H1 (cell line): ENCODE results near the gene SHLD2. TPM values are rescaled to one million over a fixed set of nuclear protein-coding genes. Genes with fewer than 3 reads are reported as not detected.
"Not testable (repeated sequence)": the region's sequence is repeated elsewhere in the genome, so short reads cannot be mapped to it uniquely, and the experiment has no call there.

ENCODE experiments used
- CTCF ChIA-PET: fragments of 300-600 bp; sonication (Branson Sonifier 250); formaldehyde crosslinking; loops from one replicate; lab custom pipeline; 2021; ENCODE audit not compliant: partially characterized antibody; lab: Charles Lee
- POLR2A ChIA-PET: fragments of 300-600 bp; sonication (Branson Sonifier 250); formaldehyde crosslinking; loops from one replicate; lab custom pipeline; 2021; ENCODE audit warnings: inconsistent platforms; ENCODE audit not compliant: partially characterized antibody; lab: Charles Lee
- DNase-seq, 2 experiments: peaks; one replicate each; pipeline versions ENCODE4 v3.0.0 to v3.0.0-alpha.2; 2010 to 2022; ENCODE audit warnings: low spot score in 2 of 2, low read depth in 1 of 2, mixed read lengths in 1 of 2
- FAIRE-seq: peaks from 2 replicates; lab custom pipeline; 2011; peaks lifted over from hg19 to GRCh38; lab: Jason Lieb, UNC
- H2AFZ ChIP-seq: 2 replicates; pipeline ENCODE4 v1.8.1; 2012; ENCODE audit warnings: low read length, inconsistent platforms
- H2AK5ac ChIP-seq: 2 replicates; pipeline ENCODE4 v1.6.1; 2013; ENCODE audit warnings: low read depth, low read length
- H2BK120ac ChIP-seq: replicated peaks from 2 replicates; pipeline ENCODE3; 2013; ENCODE audit warnings: low read depth, low read length, inconsistent platforms
- H2BK12ac ChIP-seq: 2 replicates; pipeline ENCODE4 v1.6.1; 2013; ENCODE audit warnings: low read depth, low read length
- H2BK15ac ChIP-seq: 2 replicates; pipeline ENCODE4 v1.6.1; 2013; ENCODE audit warnings: low read length
- H2BK20ac ChIP-seq: 2 replicates; pipeline ENCODE4 v1.6.1; 2013; ENCODE audit warnings: low read length
- H2BK5ac ChIP-seq: 2 replicates; pipeline ENCODE4 v1.6.1; 2013; ENCODE audit warnings: low read depth, low read length
- H3K14ac ChIP-seq: 2 replicates; pipeline ENCODE4 v1.6.1; 2013; ENCODE audit warnings: inconsistent platforms; ENCODE audit not compliant: insufficient read length
- H3K18ac ChIP-seq: 2 replicates; pipeline ENCODE4 v1.6.1; 2013; ENCODE audit warnings: low read length; ENCODE audit errors: extremely low read depth
- H3K23ac ChIP-seq: 2 replicates; pipeline ENCODE4 v1.6.1; 2013; ENCODE audit warnings: inconsistent platforms; ENCODE audit not compliant: insufficient read length
- H3K23me2 ChIP-seq: 2 replicates; pipeline ENCODE4 v1.6.1; 2013; ENCODE audit warnings: low read depth, low read length
- H3K27ac ChIP-seq: 2 replicates; pipeline ENCODE4 v1.6.1; 2011; ENCODE audit warnings: low read depth, low read length, inconsistent platforms
- H3K27me3 ChIP-seq, 4 experiments: replicated peaks in 1 of 4; 1 replicate in 1 of 4; 2 replicates in 3 of 4; pipeline versions ENCODE4 v1.6.1 to v1.8.1; 2011 to 2013; ENCODE audit warnings: low read length in 3 of 4, mild to moderate bottlenecking in 3 of 4, inconsistent platforms in 2 of 4, mixed read lengths in 2 of 4, moderate library complexity in 1 of 4; ENCODE audit not compliant: control insufficient read depth in 3 of 4, insufficient read depth in 3 of 4; ENCODE audit errors: extremely low read depth in 1 of 4
- H3K36me3 ChIP-seq, 4 experiments: 2 replicates each; pipeline versions ENCODE4 v1.6.1 to v1.8.1; 2011 to 2013; ENCODE audit warnings: mild to moderate bottlenecking in 4 of 4, low read length in 3 of 4, moderate library complexity in 2 of 4, control low read depth in 1 of 4, inconsistent platforms in 1 of 4; ENCODE audit not compliant: insufficient read depth in 4 of 4, control insufficient read depth in 2 of 4
- H3K4ac ChIP-seq: replicated peaks from 2 replicates; pipeline ENCODE3; 2013; ENCODE audit warnings: low read length, low read depth, mixed read lengths, inconsistent platforms; ENCODE audit not compliant: insufficient read length
- H3K4me1 ChIP-seq, 4 experiments: replicated peaks in 1 of 4; 1 replicate in 1 of 4; 2 replicates in 3 of 4; pipeline versions ENCODE4 v1.6.1 to v1.8.1; 2011 to 2013; ENCODE audit warnings: low read length in 3 of 4, inconsistent platforms in 2 of 4, mixed read lengths in 1 of 4; ENCODE audit not compliant: insufficient read depth in 4 of 4, control insufficient read depth in 3 of 4
- H3K4me2 ChIP-seq, 2 experiments: 2 replicates each; pipeline versions ENCODE4 v1.6.1 to v1.8.1; 2011 to 2013; ENCODE audit warnings: low read depth in 2 of 2, low read length in 2 of 2, control low read depth in 1 of 2, inconsistent platforms in 1 of 2, mild to moderate bottlenecking in 1 of 2; ENCODE audit not compliant: insufficient read depth in 1 of 2
- H3K4me3 ChIP-seq, 4 experiments: fragments of 200-600, 300-600 bp in 1 of 4; sonication (generic), shearing (Covaris generic), sonication (Bioruptor Twin) in 1 of 4; 2 replicates each; pipeline versions ENCODE4 v1.5.1 to v1.8.1; 2011 to 2016; ENCODE audit warnings: low read length in 4 of 4, low read depth in 3 of 4, control low read depth in 2 of 4, inconsistent platforms in 2 of 4, mild to moderate bottlenecking in 2 of 4, mixed read lengths in 1 of 4, moderate library complexity in 1 of 4; ENCODE audit not compliant: insufficient read depth in 2 of 4; ENCODE audit errors: extremely low read depth in 1 of 4
- H3K56ac ChIP-seq: replicated peaks from 2 replicates; pipeline ENCODE3; 2013; ENCODE audit warnings: low read depth, mild to moderate bottlenecking, mixed read lengths, low read length, inconsistent platforms; ENCODE audit not compliant: insufficient read length
- H3K79me1 ChIP-seq: 2 replicates; pipeline ENCODE4 v1.6.1; 2013; ENCODE audit warnings: low read depth, low read length, control low read depth
- H3K79me2 ChIP-seq, 2 experiments: 2 replicates each; pipeline versions ENCODE4 v1.6.1 to v1.8.1; 2012 to 2013; ENCODE audit warnings: low read length in 2 of 2, mild to moderate bottlenecking in 2 of 2, inconsistent platforms in 1 of 2; ENCODE audit not compliant: insufficient read depth in 2 of 2, control insufficient read depth in 1 of 2
- H3K9ac ChIP-seq, 4 experiments: replicated peaks in 1 of 4; 1 replicate in 1 of 4; 2 replicates in 3 of 4; pipeline versions ENCODE4 v1.6.1 to v1.8.1; 2011 to 2013; ENCODE audit warnings: low read depth in 3 of 4, low read length in 3 of 4, control low read depth in 2 of 4, mild to moderate bottlenecking in 2 of 4, moderate library complexity in 2 of 4, inconsistent platforms in 1 of 4; ENCODE audit errors: extremely low read depth in 1 of 4
- H3K9me3 ChIP-seq, 2 experiments: 2 replicates each; pipeline versions ENCODE4 v1.6.1 to v1.8.1; 2012 to 2013; ENCODE audit warnings: mild to moderate bottlenecking in 2 of 2, moderate library complexity in 2 of 2, control low read depth in 1 of 2, inconsistent platforms in 1 of 2, low read depth in 1 of 2, low read length in 1 of 2, mixed read lengths in 1 of 2; ENCODE audit not compliant: insufficient read depth in 2 of 2
- H4K20me1 ChIP-seq, 2 experiments: replicated peaks in 1 of 2; 2 replicates each; pipeline versions ENCODE3 to v1.8.1; 2011 to 2013; ENCODE audit warnings: inconsistent platforms in 2 of 2, low read length in 2 of 2, mild to moderate bottlenecking in 1 of 2; ENCODE audit not compliant: insufficient read depth in 2 of 2, control insufficient read depth in 1 of 2
- H4K5ac ChIP-seq: 2 replicates; pipeline ENCODE4 v1.6.1; 2013; ENCODE audit warnings: low read length, low read depth, mixed read lengths, inconsistent platforms; ENCODE audit not compliant: insufficient read length
- H4K8ac ChIP-seq: 2 replicates; pipeline ENCODE4 v1.8.0; 2013; ENCODE audit warnings: mild to moderate bottlenecking, moderate library complexity, low read length, inconsistent platforms; ENCODE audit not compliant: insufficient read depth; ENCODE audit errors: extremely low read depth
- H4K91ac ChIP-seq: replicated peaks from 2 replicates; pipeline ENCODE3; 2013; ENCODE audit warnings: low read length, mixed read lengths, inconsistent platforms; ENCODE audit not compliant: insufficient read length
- WGBS, 2 experiments: shearing (Covaris generic) in 1 of 2; methylation state at CpG; one replicate each; pipeline versions ENCODE4 v1.1.6 to v1.1.7; 2013 to 2015; ENCODE audit warnings: low lambda C conversion rate in 2 of 2, mixed read lengths in 2 of 2, inconsistent platforms in 1 of 2, low coverage in 1 of 2, missing lambda C conversion rate in 1 of 2; ENCODE audit not compliant: insufficient replicate concordance in 2 of 2, insufficient coverage in 1 of 2, insufficient read length in 1 of 2; ENCODE audit errors: extremely low coverage in 1 of 2, missing lambda C conversion rate in 1 of 2; 5-methylcytosine and 5-hydroxymethylcytosine counted together
- polyA plus RNA-seq, 7 experiments: library from polyadenylated mRNA; depleted of rRNA in 3 of 7; stranded (reverse) in 5 of 7; unstranded in 2 of 7; fragments of >200 nt in 5 of 7; fragments of 200-250 nt in 2 of 7; gene quantifications; 1 replicate in 5 of 7; 2 replicates in 1 of 7; 4 replicates in 1 of 7; pipeline versions ENCODE4 v1.2.1 to v1.2.3, GENCODE V29; 2011 to 2013; ENCODE audit warnings: missing spikeins in 2 of 7, mixed read lengths in 2 of 7
- total RNA-seq: library from RNA; stranded (reverse); fragmentation: NEBNext Ultra II Directional; extraction: Animal tissue kit (Norgen Biotek cat#: 25700); gene quantifications from 2 replicates; pipeline ENCODE4 v1.2.1, GENCODE V29; 2021

Gene SHLD2
- total and polyA plus RNA-seq, 2 of the 8 experiments (the other 6 are each of a cell fraction or from before 2014, with no cell fraction given): 7.9 to 32.4 TPM

GRCh38 chr10:87228247-87228646, 133.2 kb downstream of the SHLD2 start:
- H4K5ac ChIP-seq, H3K79me1 ChIP-seq, DNase-seq, H2BK20ac ChIP-seq, CTCF ChIA-PET, H3K9me3 ChIP-seq, FAIRE-seq, H2AFZ ChIP-seq, H4K91ac ChIP-seq, H3K9ac ChIP-seq, H4K20me1 ChIP-seq, H3K4me2 ChIP-seq, H3K18ac ChIP-seq, H3K4ac ChIP-seq, H4K8ac ChIP-seq, H3K4me1 ChIP-seq, H2BK5ac ChIP-seq, H3K23me2 ChIP-seq, H3K27me3 ChIP-seq, H2AK5ac ChIP-seq, H2BK12ac ChIP-seq, H3K23ac ChIP-seq, H3K79me2 ChIP-seq, H3K36me3 ChIP-seq, H3K27ac ChIP-seq, POLR2A ChIA-PET, H2BK120ac ChIP-seq, H3K14ac ChIP-seq, H3K56ac ChIP-seq, H2BK15ac ChIP-seq, H3K4me3 ChIP-seq: not testable (repeated sequence)
- WGBS, 2 experiments: 86% methylated on average over 8 of the region's 20 CpGs; no CpG with 5 or more reads in 1 of the 2 experiments

DNA sequence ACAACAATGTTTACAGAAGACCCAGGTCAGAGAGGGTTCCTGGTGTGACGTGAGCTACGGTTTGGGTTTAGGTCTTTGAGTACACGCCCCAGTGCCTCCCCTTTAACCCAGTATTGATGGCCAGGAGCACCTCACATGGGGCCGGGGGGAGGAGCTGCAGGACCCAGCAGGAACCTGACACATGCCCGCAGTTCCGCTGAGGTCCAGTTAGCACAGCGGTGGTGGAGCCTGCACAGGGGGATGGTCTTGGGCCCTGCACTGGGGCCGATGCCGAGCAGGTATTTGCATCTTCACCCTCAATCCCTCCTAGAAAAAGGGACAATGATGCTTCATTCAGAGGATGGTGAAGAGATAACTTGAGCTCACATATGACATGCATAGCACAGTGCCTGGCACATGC, 134.2 kb downstream of the SHLD2 start:
- H4K20me1 ChIP-seq, H3K14ac ChIP-seq, H3K4ac ChIP-seq, H2AFZ ChIP-seq, H3K56ac ChIP-seq, H2BK12ac ChIP-seq, H3K18ac ChIP-seq, H2BK5ac ChIP-seq, H3K9ac ChIP-seq, H3K9me3 ChIP-seq, H2AK5ac ChIP-seq, POLR2A ChIA-PET, H3K27ac ChIP-seq, H2BK15ac ChIP-seq, H3K23me2 ChIP-seq, H4K5ac ChIP-seq, H3K27me3 ChIP-seq, H3K79me2 ChIP-seq, FAIRE-seq, H4K91ac ChIP-seq, H2BK120ac ChIP-seq, H4K8ac ChIP-seq, H3K4me1 ChIP-seq, CTCF ChIA-PET, H3K36me3 ChIP-seq, H3K4me2 ChIP-seq, H3K79me1 ChIP-seq, H3K23ac ChIP-seq, H2BK20ac ChIP-seq, H3K4me3 ChIP-seq, DNase-seq: not testable (repeated sequence)
- whole genome bisulfite sequencing, 2 experiments: 93% methylated on average over 9 of the region's 9 CpGs; no CpG with 5 or more reads in 1 of the 2 experiments
